NCI-H1436 treated with DMSO at 0.1 percent for 48 hours (cell line): ENCODE data around the gene NRIP3.
"Not testable (repeated sequence)": the region's sequence is repeated elsewhere in the genome, so short reads cannot be mapped to it uniquely, and the experiment has no call there.

Source experiments
- DNase-seq: peaks from one replicate; lab custom pipeline; 2025; lab: John Stamatoyannopoulos, UW

The NRIP3 gene

GRCh38 chr11:9015677-9016076 is 11.9 kb upstream of the NRIP3 start:
- DNase-seq: no peak

GRCh38 chr11:9014826-9015225 is 11.0 kb upstream of the NRIP3 start:
- DNase-seq: no peak

GRCh38 chr11:9013373-9013772 is 9.6 kb upstream of the NRIP3 start:
- no peak for DNase-seq

- not testable (repeated sequence) for DNase-seq
Measured at GRCh38 chr11:9009538-9009937, 5.7 kb upstream of the NRIP3 start.

- no peak for DNase-seq
Measured at GRCh38 chr11:9008661-9009060, 4.9 kb upstream of the NRIP3 start.

GRCh38 chr11:9008011-9008550 is 4.3 kb upstream of the NRIP3 start:
- no peak for DNase-seq

GRCh38 chr11:9005087-9005486 is 1.3 kb upstream of the NRIP3 start:
- no peak for DNase-seq

- DNase-seq: no peak
Measured at GRCh38 chr11:9004183-9004926, 554 bp upstream of the NRIP3 start.

GRCh38 chr11:9002920-9003572 is 755 bp downstream of the NRIP3 start:
- no peak for DNase-seq

- DNase-seq: no peak
Measured at GRCh38 chr11:9001736-9002135, 2.1 kb downstream of the NRIP3 start.

- no peak for DNase-seq
Measured at GRCh38 chr11:8998017-8998416, 5.8 kb downstream of the NRIP3 start.

GRCh38 chr11:8997451-8997850 is 6.3 kb downstream of the NRIP3 start:
- DNase-seq: no peak

GRCh38 chr11:8989453-8989852 is 14.3 kb downstream of the NRIP3 start:
- DNase-seq: no peak

GRCh38 chr11:8988329-8989234 is 15.2 kb downstream of the NRIP3 start:
- no peak for DNase-seq

- no peak for DNase-seq
Measured at GRCh38 chr11:8987446-8987845, 16.4 kb downstream of the NRIP3 start.

- DNase-seq: not testable (repeated sequence)
Measured at GRCh38 chr11:8986772-8987171, 17.0 kb downstream of the NRIP3 start.

- no peak for DNase-seq
Measured at GRCh38 chr11:8985462-8985861, 18.3 kb downstream of the NRIP3 start.

GRCh38 chr11:8983552-8983951 is 20.2 kb downstream of the NRIP3 start:
- DNase-seq: no peak

GRCh38 chr11:8980485-8980884 is 23.3 kb downstream of the NRIP3 start:
- no peak for DNase-seq

- DNase-seq: not testable (repeated sequence)
Measured at GRCh38 chr11:8979365-8979764, 24.4 kb downstream of the NRIP3 start.

- DNase-seq: no peak
Measured at GRCh38 chr11:8973121-8973520, 30.7 kb downstream of the NRIP3 start.

GRCh38 chr11:8971924-8972316 is 31.9 kb downstream of the NRIP3 start:
- no peak for DNase-seq
